Cardiac fibroblast (primary cell): ENCODE data around the gene DSG2.

Experiments used
- DNase-seq, 2 donors: peaks; one replicate each; pipeline versions ENCODE4 v3.0.0 to v3.0.0-alpha.2; 2010; ENCODE audit warnings: low read depth in 2 of 2
- H3K4me3 ChIP-seq, 2 donors: replicated peaks in 1 of 2; 1 replicate in 1 of 2; 2 replicates in 1 of 2; pipeline ENCODE4 v1.5.1; 2011; ENCODE audit warnings: low read depth in 2 of 2, low read length in 2 of 2, mild to moderate bottlenecking in 2 of 2, moderate library complexity in 1 of 2
- CTCF ChIP-seq: IDR thresholded peaks from one replicate; pipeline ENCODE4 v1.5.1; 2011; ENCODE audit warnings: low read depth, mild to moderate bottlenecking, low read length, inconsistent platforms

DSG2 gene

DNA sequence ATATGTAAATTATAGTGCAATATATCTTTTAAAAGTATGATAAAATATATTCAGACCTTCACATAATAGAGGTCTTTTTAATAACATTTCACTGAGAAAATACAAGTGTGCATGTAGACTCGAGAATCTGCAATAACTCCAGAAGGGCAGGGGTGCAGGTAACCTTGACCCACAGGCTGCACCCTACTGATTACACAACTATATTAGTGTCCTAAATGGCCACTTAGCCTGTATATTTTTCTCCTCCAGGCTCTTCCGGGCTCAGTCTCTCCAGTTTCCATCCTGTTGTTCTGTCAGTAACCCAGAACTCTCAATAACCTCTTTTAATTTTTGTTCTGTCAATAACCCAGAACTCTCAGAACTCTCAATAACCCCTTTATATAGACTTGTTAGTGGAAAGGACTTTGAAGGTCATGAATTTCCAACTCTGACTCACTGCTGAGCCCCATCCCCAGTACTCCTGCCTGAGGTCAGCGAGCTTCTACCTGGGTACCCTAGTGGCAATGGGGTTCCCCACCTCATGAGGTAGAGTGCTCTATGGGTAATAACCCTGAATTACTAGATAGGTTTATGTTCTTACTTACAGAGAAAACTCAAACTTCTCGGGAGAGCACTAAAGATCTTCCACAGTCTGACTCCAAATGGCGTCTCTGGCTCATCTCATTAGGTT is 85.3 kb downstream of the DSG2 start:
- DNase-seq: no peak
- TF ChIP-seq CTCF: no peak
- H3K4me3 ChIP-seq: no peak overlapping the region

DNA sequence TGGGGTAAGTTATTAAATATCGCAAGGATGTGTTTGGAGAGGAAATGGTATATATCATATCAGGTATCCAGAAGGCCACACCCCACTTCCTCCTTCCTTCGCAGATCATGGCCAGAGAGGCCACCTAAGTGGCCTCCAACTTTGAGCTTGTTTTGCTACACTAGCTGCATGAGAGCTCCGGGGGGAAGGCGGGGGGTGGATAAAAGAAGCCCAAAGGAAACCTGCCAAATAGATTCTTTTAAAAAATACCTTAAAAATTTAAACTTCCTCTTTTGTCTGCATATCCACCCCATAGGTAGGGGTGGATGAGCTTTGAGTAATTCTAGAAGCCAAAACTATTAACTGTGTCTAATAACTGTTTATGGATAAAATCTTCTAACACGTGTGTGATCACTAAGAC is 88.0 kb downstream of the DSG2 start:
- H3K4me3 ChIP-seq: no peak overlapping the region
- DNase-seq: no peak
- no peak for TF ChIP-seq CTCF

DNA sequence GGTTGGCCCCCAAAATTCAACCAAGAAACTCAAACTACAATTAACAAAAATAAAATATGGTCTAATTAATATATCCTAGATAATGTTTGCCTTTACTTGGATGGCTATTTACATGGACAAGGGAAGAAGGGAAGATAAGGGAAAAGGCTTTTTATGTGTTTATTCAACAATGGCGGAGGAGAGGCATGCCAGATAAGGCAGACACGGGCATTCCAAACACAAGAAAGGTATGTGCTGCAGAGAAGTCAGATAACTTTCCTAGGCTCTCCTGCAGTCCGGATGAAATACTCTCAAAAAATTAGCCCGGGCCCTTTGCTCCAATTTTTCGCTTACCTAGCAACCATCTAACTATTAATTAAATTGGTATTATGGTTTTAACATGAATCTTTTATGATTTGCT is 88.6 kb downstream of the DSG2 start:
- no peak for TF ChIP-seq CTCF
- no peak overlapping the region for H3K4me3 ChIP-seq
- DNase-seq: no peak

- no peak for TF ChIP-seq CTCF
- DNase-seq: peak in 1 of 2 donors; percentile 10
- H3K4me3 ChIP-seq: no peak overlapping the region
Observed at GRCh38 chr18:31587529-31587928, 89.6 kb downstream of the DSG2 start.

DNA sequence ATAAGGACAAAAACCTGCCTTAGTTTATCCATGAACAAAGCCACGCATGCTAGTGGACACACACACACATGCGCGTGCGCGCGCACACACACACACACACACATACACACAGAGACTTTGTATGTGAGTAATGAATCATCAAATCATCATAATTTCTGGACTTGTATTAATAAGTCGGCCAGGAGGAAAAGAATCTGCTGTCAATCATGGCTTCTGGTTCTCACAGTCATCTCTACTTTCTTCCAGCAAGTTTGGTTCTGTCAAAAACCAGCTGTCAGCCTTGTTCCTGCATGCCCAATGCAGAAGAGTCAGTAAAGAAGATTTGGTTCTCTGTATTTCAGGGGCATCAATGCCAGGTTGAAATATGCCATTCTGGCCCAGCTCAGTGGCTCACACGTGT is 92.6 kb downstream of the DSG2 start:
- no peak overlapping the region for H3K4me3 ChIP-seq
- no peak for TF ChIP-seq CTCF
- no peak for DNase-seq

DNA sequence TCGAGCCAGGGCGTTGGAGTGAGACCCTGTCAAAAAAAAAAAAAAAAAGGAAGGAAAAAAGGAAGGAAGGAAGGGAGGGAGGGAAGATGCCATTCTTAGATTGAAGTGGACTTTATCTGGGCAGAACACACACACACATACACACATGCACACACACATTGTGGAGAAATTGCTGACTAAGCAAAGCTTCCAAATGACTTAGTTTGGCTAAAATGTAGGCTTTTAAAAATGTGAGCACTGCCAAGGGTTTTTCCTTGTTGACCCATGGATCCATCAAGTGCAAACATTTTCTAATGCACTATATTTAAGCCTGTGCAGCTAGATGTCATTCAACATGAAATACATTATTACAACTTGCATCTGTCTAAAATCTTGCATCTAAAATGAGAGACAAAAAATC is 93.1 kb downstream of the DSG2 start:
- H3K4me3 ChIP-seq: no peak overlapping the region
- TF ChIP-seq CTCF: no peak
- no peak for DNase-seq

DNA sequence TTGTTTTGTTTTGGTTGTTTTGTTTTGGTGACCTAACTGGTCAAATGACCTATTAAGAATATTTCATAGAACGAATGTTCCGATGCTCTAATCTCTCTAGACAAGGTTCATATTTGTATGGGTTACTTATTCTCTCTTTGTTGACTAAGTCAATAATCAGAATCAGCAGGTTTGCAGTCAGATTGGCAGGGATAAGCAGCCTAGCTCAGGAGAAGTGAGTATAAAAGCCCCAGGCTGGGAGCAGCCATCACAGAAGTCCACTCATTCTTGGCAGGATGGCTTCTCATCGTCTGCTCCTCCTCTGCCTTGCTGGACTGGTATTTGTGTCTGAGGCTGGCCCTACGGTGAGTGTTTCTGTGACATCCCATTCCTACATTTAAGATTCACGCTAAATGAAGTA is 93.7 kb downstream of the DSG2 start, which contains the start of gene TTR:
TSS of gene TTR (plus strand) at position 250 of the 400 bp plus-strand sequence. CDS start at position 276, 26 bp downstream.
- no peak within 1 kb of the TSS for H3K4me3 ChIP-seq
- DNase-seq: no peak
- TF ChIP-seq CTCF: no peak
